GM21447 (cell line): ENCODE data around the gene COL6A3.

Experiments
- ATAC-seq: cut with Tn5 transposase; IDR thresholded peaks from one replicate; pipeline ENCODE4 v1.9.1; 2021; ENCODE audit not compliant: unreplicated experiment

The COL6A3 gene

DNA sequence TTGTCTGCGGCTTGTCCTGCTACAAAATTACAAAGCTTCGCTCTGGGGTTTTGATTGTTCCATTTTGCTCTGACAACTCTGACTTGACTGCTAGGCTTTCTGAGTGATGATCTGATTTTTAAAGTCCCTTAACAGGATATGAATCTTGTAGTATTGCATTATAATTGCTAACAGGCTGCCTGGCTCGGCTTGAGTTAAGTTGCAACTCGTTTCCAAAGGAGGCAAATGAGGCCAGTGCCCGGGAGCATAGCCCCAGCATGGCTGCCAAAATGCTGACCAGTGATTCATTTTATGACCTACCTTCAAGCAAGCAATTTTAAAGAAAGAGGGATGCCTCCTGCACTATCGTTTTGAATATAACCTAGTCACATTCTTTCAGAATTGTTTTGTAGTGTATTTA, 135.4 kb downstream of the COL6A3 start:
- ATAC-seq: no peak

DNA sequence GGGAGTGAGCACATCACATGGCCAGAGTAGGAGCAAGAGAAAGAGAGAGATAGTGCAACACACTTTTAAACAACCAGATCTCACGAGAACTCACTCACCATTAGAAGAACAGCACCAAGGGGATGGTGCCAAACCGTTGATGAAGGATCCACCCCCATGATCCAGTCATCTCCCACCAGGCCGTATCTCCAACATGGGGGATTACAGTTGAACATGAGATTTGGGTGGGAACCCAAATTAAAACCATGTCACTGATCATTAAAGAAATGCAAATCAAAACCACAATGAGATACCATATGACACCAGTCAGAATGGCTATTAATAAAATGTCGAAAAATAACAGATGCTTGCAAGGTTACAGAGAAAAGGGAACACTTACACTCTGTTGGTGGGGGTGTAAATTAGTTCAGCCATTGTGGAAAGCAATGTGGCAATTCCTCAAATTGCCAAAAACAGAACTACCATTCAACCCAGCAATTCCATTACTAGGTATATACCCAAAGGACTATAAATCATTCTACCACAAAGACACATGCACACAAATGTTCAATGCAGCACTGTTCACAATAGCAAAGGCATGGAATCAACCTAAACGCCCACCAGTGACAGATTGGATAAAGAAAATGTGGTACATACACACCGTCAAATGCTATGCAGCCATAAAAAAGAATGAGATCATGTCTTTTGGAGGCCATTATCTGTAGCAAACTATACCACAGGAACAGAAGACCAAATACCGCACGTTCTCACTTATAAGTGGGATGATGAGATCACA, 137.1 kb downstream of the COL6A3 start:
- ATAC-seq: no peak
